ENCODE results near the gene A3GALT2.

The A3GALT2 gene

DNA sequence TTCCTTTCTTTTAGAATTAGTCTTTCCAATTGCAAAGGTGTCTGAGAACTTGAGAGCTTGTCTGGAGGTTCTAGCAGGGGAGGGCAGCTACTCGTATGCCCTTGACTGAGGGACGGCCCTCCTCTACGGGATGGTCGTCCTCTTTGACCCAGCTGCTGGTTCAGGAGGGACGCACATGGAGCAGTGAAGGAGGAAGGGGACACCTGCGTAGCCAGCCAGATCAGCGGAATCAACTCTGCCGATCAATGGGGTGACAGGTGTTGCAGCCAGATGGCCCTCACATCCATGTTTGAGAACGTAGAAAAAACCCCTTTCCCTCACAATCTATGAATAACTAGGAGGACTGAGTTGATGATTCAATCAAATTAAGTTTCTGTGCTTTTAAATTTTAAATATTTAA, 15.7 kb upstream of the A3GALT2 start:
- no peak overlapping the region for H3K4me3 ChIP-seq (IDR thresholded peaks at IDR 0.05; ENCODE audit: insufficient read depth, low read depth, low read length)
- no peaks in the 10 kb centered on the region for H3K79me2 ChIP-seq (ENCODE audit: insufficient read depth, low read depth)
- H3K36me3 ChIP-seq (ENCODE audit: insufficient read depth), result no peaks in the 10 kb centered on the region
- peaks cover 9% of the 10 kb centered on the region for H3K4me1 ChIP-seq (ENCODE audit: low read depth, poor library complexity, severe bottlenecking)
- H3K4me2 ChIP-seq, result no peak overlapping the region
- no peak overlapping the region for H3K27ac ChIP-seq
- no peaks in the 10 kb centered on the region for H3K27me3 ChIP-seq (ENCODE audit: insufficient read depth, low read depth)
- TF ChIP-seq, protein P1, sequence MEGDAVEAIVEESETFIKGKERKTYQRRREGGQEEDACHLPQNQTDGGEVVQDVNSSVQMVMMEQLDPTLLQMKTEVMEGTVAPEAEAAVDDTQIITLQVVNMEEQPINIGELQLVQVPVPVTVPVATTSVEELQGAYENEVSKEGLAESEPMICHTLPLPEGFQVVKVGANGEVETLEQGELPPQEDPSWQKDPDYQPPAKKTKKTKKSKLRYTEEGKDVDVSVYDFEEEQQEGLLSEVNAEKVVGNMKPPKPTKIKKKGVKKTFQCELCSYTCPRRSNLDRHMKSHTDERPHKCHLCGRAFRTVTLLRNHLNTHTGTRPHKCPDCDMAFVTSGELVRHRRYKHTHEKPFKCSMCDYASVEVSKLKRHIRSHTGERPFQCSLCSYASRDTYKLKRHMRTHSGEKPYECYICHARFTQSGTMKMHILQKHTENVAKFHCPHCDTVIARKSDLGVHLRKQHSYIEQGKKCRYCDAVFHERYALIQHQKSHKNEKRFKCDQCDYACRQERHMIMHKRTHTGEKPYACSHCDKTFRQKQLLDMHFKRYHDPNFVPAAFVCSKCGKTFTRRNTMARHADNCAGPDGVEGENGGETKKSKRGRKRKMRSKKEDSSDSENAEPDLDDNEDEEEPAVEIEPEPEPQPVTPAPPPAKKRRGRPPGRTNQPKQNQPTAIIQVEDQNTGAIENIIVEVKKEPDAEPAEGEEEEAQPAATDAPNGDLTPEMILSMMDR (conservative IDR thresholded peaks at IDR 0.05; ENCODE audit: low read depth, low read length), result no peak
- H2AFZ ChIP-seq (ENCODE audit: low read depth), result no peak overlapping the region
- H4K20me1 ChIP-seq (ENCODE audit: insufficient read depth), result no peaks in the 10 kb centered on the region
- H3K9ac ChIP-seq, result no peak overlapping the region

DNA sequence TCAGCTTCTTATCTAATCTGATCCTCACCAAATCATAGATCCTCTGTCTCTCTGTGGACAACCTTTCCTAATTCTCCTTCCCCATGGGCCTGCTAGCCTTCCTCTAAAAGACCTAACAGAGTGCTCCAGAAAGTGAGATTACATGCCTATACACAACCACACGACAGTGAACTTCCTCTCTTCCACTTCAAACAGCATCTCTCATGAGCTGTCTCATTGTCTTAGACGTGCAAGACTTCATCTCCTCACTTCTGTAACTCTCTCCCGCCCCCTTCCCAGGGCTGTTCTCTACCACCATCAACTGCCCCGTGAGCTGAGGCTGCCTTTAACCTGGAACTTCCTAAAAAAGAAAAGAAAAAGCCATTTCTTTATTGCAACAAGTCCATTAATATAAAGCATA, 14.1 kb upstream of the A3GALT2 start:
- Histone ChIP-seq H3K4me3 (IDR thresholded peaks at IDR 0.05; ENCODE audit: insufficient read depth, low read depth, low read length) (no peak overlapping the region), H3K36me3 (ENCODE audit: insufficient read depth) (no peaks in the 10 kb centered on the region), H3K27ac (no peak overlapping the region), H3K9ac (no peak overlapping the region), H3K79me2 (ENCODE audit: insufficient read depth, low read depth) (no peaks in the 10 kb centered on the region), H3K4me1 (ENCODE audit: low read depth, poor library complexity, severe bottlenecking) (no peaks in the 10 kb centered on the region), H4K20me1 (ENCODE audit: insufficient read depth) (no peaks in the 10 kb centered on the region), H2AFZ (ENCODE audit: low read depth) (no peak overlapping the region), H3K4me2 (no peak overlapping the region), H3K27me3 (ENCODE audit: insufficient read depth, low read depth) (no peaks in the 10 kb centered on the region)
- TF ChIP-seq, protein P1 (conservative IDR thresholded peaks at IDR 0.05; ENCODE audit: low read depth, low read length), result no peak

DNA sequence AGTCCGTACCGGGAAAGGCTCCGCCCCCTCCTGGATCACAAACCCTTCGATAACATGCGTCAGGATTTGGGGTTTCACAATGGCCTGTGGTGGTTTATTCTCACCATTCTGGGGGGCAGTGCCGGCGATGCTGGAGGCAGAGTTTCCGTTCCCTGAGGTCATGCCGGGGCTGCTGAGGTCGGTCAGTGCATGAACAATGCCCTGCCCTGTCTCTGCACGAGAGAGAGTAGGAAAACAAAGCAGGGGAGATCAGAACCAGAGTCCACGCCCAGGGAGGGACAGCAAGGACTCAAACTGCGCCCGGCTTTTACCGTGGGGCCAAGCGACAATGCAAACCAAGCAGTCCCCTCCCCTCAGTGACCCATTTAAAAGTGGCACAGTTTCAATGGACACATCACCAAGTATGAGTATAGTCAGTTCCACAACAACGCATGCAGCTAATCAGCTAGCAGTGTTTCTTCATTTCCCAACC, 13.2 kb upstream of the A3GALT2 start:
- Histone ChIP-seq H4K20me1 (ENCODE audit: insufficient read depth) (no peaks in the 10 kb centered on the region), H3K79me2 (ENCODE audit: insufficient read depth, low read depth) (no peaks in the 10 kb centered on the region), H3K27ac (no peak overlapping the region), H3K4me2 (no peak overlapping the region), H3K4me1 (ENCODE audit: low read depth, poor library complexity, severe bottlenecking) (no peaks in the 10 kb centered on the region), H3K4me3 (IDR thresholded peaks at IDR 0.05; ENCODE audit: insufficient read depth, low read depth, low read length) (no peak overlapping the region), H2AFZ (ENCODE audit: low read depth) (no peak overlapping the region), H3K9ac (no peak overlapping the region), H3K36me3 (ENCODE audit: insufficient read depth) (no peaks in the 10 kb centered on the region), H3K27me3 (ENCODE audit: insufficient read depth, low read depth) (no peaks in the 10 kb centered on the region)
- TF ChIP-seq, protein P1 (conservative IDR thresholded peaks at IDR 0.05; ENCODE audit: low read depth, low read length), result no peak

DNA sequence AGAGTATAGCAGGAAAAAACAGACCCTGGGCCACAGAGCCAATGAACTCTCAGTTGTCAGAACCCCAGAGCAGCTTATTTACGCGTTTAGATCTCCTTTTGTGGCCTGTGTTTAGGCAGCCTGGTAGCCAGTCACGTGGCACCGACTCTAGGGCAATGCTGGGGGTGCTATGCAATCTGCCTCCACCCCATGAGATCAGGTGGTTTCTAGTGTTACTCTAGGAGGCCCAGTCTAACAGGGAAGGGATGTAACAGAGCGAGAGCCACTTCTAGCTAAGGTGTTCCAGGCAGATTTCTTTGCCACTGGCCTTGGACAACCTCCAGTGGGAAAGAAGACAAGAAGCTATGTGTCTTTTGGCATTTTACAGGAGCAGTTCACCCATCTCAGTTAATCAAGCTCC, 12.0 kb upstream of the A3GALT2 start:
- TF ChIP-seq, protein P1 (conservative IDR thresholded peaks at IDR 0.05; ENCODE audit: low read depth, low read length), result no peak
- Histone ChIP-seq H3K4me3 (IDR thresholded peaks at IDR 0.05; ENCODE audit: insufficient read depth, low read depth, low read length) (no peak overlapping the region), H3K79me2 (ENCODE audit: insufficient read depth, low read depth) (no peaks in the 10 kb centered on the region), H3K9ac (no peak overlapping the region), H4K20me1 (ENCODE audit: insufficient read depth) (no peaks in the 10 kb centered on the region), H2AFZ (ENCODE audit: low read depth) (no peak overlapping the region), H3K27me3 (ENCODE audit: insufficient read depth, low read depth) (no peaks in the 10 kb centered on the region), H3K4me1 (ENCODE audit: low read depth, poor library complexity, severe bottlenecking) (peaks cover 11% of the 10 kb centered on the region), H3K36me3 (ENCODE audit: insufficient read depth) (no peaks in the 10 kb centered on the region), H3K4me2 (no peak overlapping the region), H3K27ac (no peak overlapping the region)

Measured in KMS-11 (cell line).